H9 (cell line): ENCODE data around the gene MYF6. TPM values are rescaled to one million over a fixed set of nuclear protein-coding genes. Genes with fewer than 3 reads are reported as not detected.

ENCODE experiments used
- DNase-seq: peaks from one replicate; pipeline ENCODE4 v3.0.0-alpha.2; 2017
- H2AFZ ChIP-seq: one replicate; pipeline ENCODE4 v1.6.1; 2013; ENCODE audit warnings: mild to moderate bottlenecking, low read length, control low read depth, moderate library complexity
- H2AK5ac ChIP-seq: 2 replicates; pipeline ENCODE4 v1.6.1; 2013; ENCODE audit warnings: low read length, control low read depth, mixed read lengths; ENCODE audit not compliant: insufficient read length
- H2BK120ac ChIP-seq: one replicate; pipeline ENCODE4 v1.6.1; 2013; ENCODE audit warnings: low read depth, mild to moderate bottlenecking, low read length, control low read depth, inconsistent platforms; ENCODE audit not compliant: poor library complexity, severe bottlenecking
- H2BK12ac ChIP-seq: 2 replicates; pipeline ENCODE4 v1.6.1; 2013; ENCODE audit warnings: low read length, control low read depth, mixed read lengths, low read depth; ENCODE audit not compliant: insufficient read length
- H2BK15ac ChIP-seq: 2 replicates; pipeline ENCODE4 v1.6.1; 2013; ENCODE audit warnings: low read depth, low read length, control low read depth
- H2BK20ac ChIP-seq: one replicate; pipeline ENCODE4 v1.6.1; 2013; ENCODE audit warnings: low read depth, mild to moderate bottlenecking, low read length, control low read depth, inconsistent platforms; ENCODE audit not compliant: poor library complexity, severe bottlenecking
- H2BK5ac ChIP-seq: 2 replicates; pipeline ENCODE4 v1.6.1; 2013; ENCODE audit warnings: low read length, control low read depth, mixed read lengths; ENCODE audit not compliant: insufficient read length
- H3K14ac ChIP-seq: 2 replicates; pipeline ENCODE4 v1.6.1; 2013; ENCODE audit warnings: low read length, control low read depth; ENCODE audit not compliant: insufficient read depth
- H3K18ac ChIP-seq: 2 replicates; pipeline ENCODE4 v1.6.1; 2013; ENCODE audit warnings: low read depth, mild to moderate bottlenecking, mixed read lengths, low read length, control low read depth; ENCODE audit not compliant: insufficient read length
- H3K23ac ChIP-seq: 2 replicates; pipeline ENCODE4 v1.6.1; 2013; ENCODE audit warnings: low read length, control low read depth, mixed read lengths, low read depth; ENCODE audit not compliant: insufficient read length
- H3K23me2 ChIP-seq: 2 replicates; pipeline ENCODE4 v1.6.1; 2013; ENCODE audit warnings: low read depth, mild to moderate bottlenecking, mixed read lengths, low read length, control low read depth; ENCODE audit not compliant: insufficient read length, poor library complexity, severe bottlenecking
- H3K27ac ChIP-seq: 2 replicates; pipeline ENCODE4 v1.5.1; 2013; ENCODE audit warnings: low read length, control low read depth, mixed read lengths, low read depth; ENCODE audit not compliant: insufficient read length
- H3K27me3 ChIP-seq: 2 replicates; pipeline ENCODE4 v1.6.1; 2013; ENCODE audit warnings: low read length, control low read depth, inconsistent platforms; ENCODE audit not compliant: insufficient read depth
- H3K4ac ChIP-seq: 2 replicates; pipeline ENCODE4 v1.6.1; 2013; ENCODE audit warnings: low read depth, mild to moderate bottlenecking, control low read depth, inconsistent platforms, low read length, moderate library complexity
- H3K4me1 ChIP-seq: 2 replicates; pipeline ENCODE4 v1.6.1; 2013; ENCODE audit warnings: low read length, control low read depth, inconsistent platforms; ENCODE audit not compliant: insufficient read depth
- H3K4me2 ChIP-seq: 2 replicates; pipeline ENCODE4 v1.6.1; 2013; ENCODE audit warnings: low read length, control low read depth, mixed read lengths; ENCODE audit not compliant: insufficient read length, insufficient read depth
- H3K56ac ChIP-seq: 2 replicates; pipeline ENCODE4 v1.6.1; 2013; ENCODE audit warnings: low read depth, mild to moderate bottlenecking, mixed read lengths, low read length, control low read depth; ENCODE audit not compliant: insufficient read length
- H3K79me1 ChIP-seq: 2 replicates; pipeline ENCODE4 v1.6.1; 2013; ENCODE audit warnings: low read depth, mild to moderate bottlenecking, moderate library complexity, low read length, control low read depth, inconsistent platforms; ENCODE audit not compliant: insufficient read depth, poor library complexity, severe bottlenecking
- H3K79me2 ChIP-seq: 2 replicates; pipeline ENCODE4 v1.6.1; 2013; ENCODE audit warnings: low read length, control low read depth, inconsistent platforms; ENCODE audit not compliant: insufficient read depth
- H3K9ac ChIP-seq: 2 replicates; pipeline ENCODE4 v1.6.1; 2013; ENCODE audit warnings: low read length, control low read depth, mixed read lengths; ENCODE audit not compliant: insufficient read length; ENCODE audit errors: extremely low read depth
- H3K9me3 ChIP-seq: one replicate; pipeline ENCODE4 v1.6.1; 2013; ENCODE audit warnings: low read depth, low read length, inconsistent platforms; ENCODE audit not compliant: control insufficient read depth
- H3T11ph ChIP-seq: one replicate; pipeline ENCODE4 v1.6.1; 2013; ENCODE audit warnings: mild to moderate bottlenecking, low read length, control low read depth, inconsistent platforms
- H4K20me1 ChIP-seq: one replicate; pipeline ENCODE4 v1.6.1; 2013; ENCODE audit not compliant: control insufficient read depth, insufficient read length, insufficient read depth
- H4K5ac ChIP-seq: 2 replicates; pipeline ENCODE4 v1.6.1; 2013; ENCODE audit warnings: low read depth, mild to moderate bottlenecking, mixed read lengths, low read length, control low read depth; ENCODE audit not compliant: insufficient read length
- H4K8ac ChIP-seq: replicated peaks from 2 replicates; pipeline ENCODE4 v1.6.1; 2013; ENCODE audit warnings: low read length, control low read depth, mixed read lengths, low read depth; ENCODE audit not compliant: insufficient read length
- H4K91ac ChIP-seq: 2 replicates; pipeline ENCODE4 v1.6.1; 2013; ENCODE audit warnings: low read depth, mild to moderate bottlenecking, moderate library complexity, mixed read lengths, low read length, control low read depth; ENCODE audit not compliant: insufficient read length
- H3K27ac Mint-ChIP-seq, 3 experiments: 2 replicates in 2 of 3; 3 replicates in 1 of 3; pipeline ENCODE4 v1.8.0; 2020 to 2021; ENCODE audit warnings: mixed read lengths in 3 of 3, mild to moderate bottlenecking in 1 of 3, moderate library complexity in 1 of 3
- H3K27me3 Mint-ChIP-seq: 2 replicates; pipeline ENCODE4 v1.8.0; 2021; ENCODE audit warnings: low read depth, mild to moderate bottlenecking, moderate library complexity, mixed read lengths
- H3K36me3 Mint-ChIP-seq, 3 experiments: 2 replicates in 2 of 3; 3 replicates in 1 of 3; pipeline ENCODE4 v1.8.0; 2020 to 2021; ENCODE audit warnings: low read depth in 3 of 3, mixed read lengths in 3 of 3; ENCODE audit not compliant: insufficient read depth in 1 of 3
- H3K4me1 Mint-ChIP-seq, 2 experiments: 2 replicates each; pipeline ENCODE4 v1.8.0; 2020; ENCODE audit warnings: mixed read lengths in 2 of 2
- H3K4me3 Mint-ChIP-seq, 2 experiments: 2 replicates in 1 of 2; 3 replicates in 1 of 2; pipeline ENCODE4 v1.8.0; 2020 to 2021; ENCODE audit warnings: mild to moderate bottlenecking in 2 of 2, mixed read lengths in 2 of 2, moderate library complexity in 1 of 2
- H3K9me3 Mint-ChIP-seq, 2 experiments: 2 replicates in 1 of 2; 3 replicates in 1 of 2; pipeline ENCODE4 v1.8.0; 2020; ENCODE audit warnings: mild to moderate bottlenecking in 2 of 2, mixed read lengths in 2 of 2, moderate library complexity in 1 of 2
- CTCF ChIP-seq: fragments of 200-600 bp; sonication (generic); conservative IDR thresholded peaks from 3 replicates; pipeline ENCODE4 v1.8.0; 2021; ENCODE audit warnings: antibody characterized with exemption, mild to moderate bottlenecking
- WGBS: extraction: QIAGEN DNeasy Blood & Tissue Kit; methylation state at CpG from one replicate; pipeline ENCODE4 v1.1.7; 2013; ENCODE audit warnings: missing lambda C conversion rate, low lambda C conversion rate, mixed read lengths; ENCODE audit not compliant: insufficient read length; ENCODE audit errors: extremely low coverage; 5-methylcytosine and 5-hydroxymethylcytosine counted together
- total RNA-seq: library from RNA; stranded (reverse); gene quantifications from 2 replicates; pipeline ENCODE4 v1.2.1, GENCODE V29; 2021

The MYF6 gene
- total RNA-seq, 1 experiment from 2014 or later: not detected

GRCh38 chr12:80720516-80720915, 13.1 kb downstream of the MYF6 start:
- Histone ChIP-seq H3K27me3 (peaks cover 3% of the 10 kb centered on the region; the same call in 1 of the 2 replicates), H3K23me2 (no peaks in the 10 kb centered on the region), H4K8ac (no peak overlapping the region), H3K79me2 (no peaks in the 10 kb centered on the region), H3K4me1 (0 out of 2 replicates have a peak, but pooled peaks cover 4% of the 10 kb centered on the region), H3K9ac (no peak overlapping the region), H2AK5ac (no peak overlapping the region), H3K27ac (no peak overlapping the region), H3K18ac (no peak overlapping the region), H3T11ph (no peak overlapping the region), H4K91ac (no peak overlapping the region), H2AFZ (no peak overlapping the region), H4K20me1 (no peaks in the 10 kb centered on the region), H2BK20ac (no peak overlapping the region), H2BK5ac (no peak overlapping the region), H4K5ac (no peak overlapping the region), H2BK120ac (no peak overlapping the region), H3K23ac (no peak overlapping the region), H3K79me1 (no peaks in the 10 kb centered on the region), H3K4me2 (no peak overlapping the region), H3K14ac (no peak overlapping the region), H2BK15ac (no peak overlapping the region), H3K56ac (no peak overlapping the region), H3K4ac (no peak overlapping the region), H2BK12ac (no peak overlapping the region), H3K9me3 (no peaks in the 10 kb centered on the region)
- H3K36me3 Mint-ChIP-seq: no peaks in the 10 kb centered on the region
- H3K27ac Mint-ChIP-seq: no peak overlapping the region
- DNase-seq: no peak
- no CpG with 5 or more reads among the region's 1 CpG for WGBS
- peaks cover 26% of the 10 kb centered on the region for H3K27me3 Mint-ChIP-seq
- no peak for TF ChIP-seq CTCF
- no peaks in the 10 kb centered on the region for H3K9me3 Mint-ChIP-seq
- H3K4me3 Mint-ChIP-seq: no peak overlapping the region
- H3K4me1 Mint-ChIP-seq: peaks cover 14 to 16% of the 10 kb centered on the region in 2 experiments
